ENCODE results near the gene TBC1D22B. TPM values are rescaled to one million over a fixed set of nuclear protein-coding genes. Genes with fewer than 3 reads are reported as not detected.
A peak's percentile ranks its signal among the peaks of the same experiment; 100 is the strongest.

The TBC1D22B gene
- total and polyA plus RNA-seq, 2 of the 13 experiments (the other 11 are each of a cell fraction or from before 2014, with no cell fraction given), result 9.7 to 12.9 TPM

DNA sequence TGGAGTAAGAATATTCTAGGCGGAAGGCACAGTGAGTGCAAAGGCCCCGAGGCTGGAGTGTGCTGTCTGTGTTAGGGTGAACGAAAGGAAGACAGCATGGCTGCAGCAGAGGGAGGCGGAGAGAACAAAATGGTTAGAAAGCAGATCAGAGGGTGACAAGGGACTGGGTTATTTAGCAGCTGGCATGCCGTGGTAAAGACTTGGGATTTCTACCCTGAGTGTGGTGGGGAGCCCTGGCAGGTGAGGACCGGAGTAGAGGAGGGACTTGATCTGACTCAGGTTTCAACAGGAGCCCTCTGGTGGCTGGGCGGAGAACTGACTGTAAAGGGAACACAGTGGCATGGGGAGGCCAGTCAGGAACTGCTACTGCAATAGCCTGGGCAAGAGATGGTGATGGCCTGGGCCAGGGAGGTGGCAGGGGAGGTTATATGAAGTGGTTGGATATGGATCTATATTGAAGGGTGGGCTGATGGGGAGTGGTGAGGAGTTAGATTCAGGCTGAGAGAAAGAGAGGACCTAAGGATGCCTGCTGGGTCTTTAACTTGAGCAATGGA lies 49.6 kb upstream of the TBC1D22B start (continued):
- TF ChIP-seq NFKBIZ (CRISPR knock-in tag; IDR thresholded peaks at IDR 0.05) (no peak), MTERF4 (CRISPR knock-in tag; IDR thresholded peaks at IDR 0.05) (peak; percentile 71; the same call in 1 of the 2 replicates), ZNF205 (CRISPR knock-in tag; IDR thresholded peaks at IDR 0.05) (no peak), PAX8 (CRISPR knock-in tag; IDR thresholded peaks at IDR 0.05; ENCODE audit: borderline replicate concordance) (no peak), MTF1 (CRISPR knock-in tag; IDR thresholded peaks at IDR 0.05) (no peak), MLLT10 (CRISPR knock-in tag; IDR thresholded peaks at IDR 0.05) (no peak), MBNL3 (CRISPR knock-in tag; conservative IDR thresholded peaks at IDR 0.05) (no peak), ZNF674 (CRISPR knock-in tag; IDR thresholded peaks at IDR 0.05; ENCODE audit: low read depth) (no peak), ZNF615 (CRISPR knock-in tag; IDR thresholded peaks at IDR 0.05; ENCODE audit: borderline replicate concordance) (no peak), STAT5B (CRISPR knock-in tag; IDR thresholded peaks at IDR 0.05) (no peak), LRRFIP1 (CRISPR knock-in tag; conservative IDR thresholded peaks at IDR 0.05) (no peak), SRSF4 (IDR thresholded peaks at IDR 0.05; ENCODE audit: low read depth, low read length, poor library complexity, severe bottlenecking) (no peak), CBFB (CRISPR knock-in tag; IDR thresholded peaks at IDR 0.05) (no peak), BATF2 (CRISPR knock-in tag; IDR thresholded peaks at IDR 0.05) (no peak), SATB2 (CRISPR knock-in tag; IDR thresholded peaks at IDR 0.05) (no peak), AHR (CRISPR knock-in tag; IDR thresholded peaks at IDR 0.05) (no peak; the same call in 1 of the 2 replicates), ZNF619 (CRISPR knock-in tag; IDR thresholded peaks at IDR 0.05) (peak; percentile 76; the same call in 1 of the 2 replicates), BHLHE40 (IDR thresholded peaks at IDR 0.05; ENCODE audit: low read length) (no peak), ZNF672 (CRISPR knock-in tag; IDR thresholded peaks at IDR 0.05) (no peak), ZNF331 (CRISPR knock-in tag; IDR thresholded peaks at IDR 0.05) (no peak), HNRNPL (IDR thresholded peaks at IDR 0.05; ENCODE audit: low read depth, low read length) (no peak), ZNF350 (CRISPR knock-in tag; IDR thresholded peaks at IDR 0.05; ENCODE audit: borderline replicate concordance, low read depth) (peak; percentile 29; the same call in 1 of the 2 replicates)
- TF ChIP-seq, protein P1, sequence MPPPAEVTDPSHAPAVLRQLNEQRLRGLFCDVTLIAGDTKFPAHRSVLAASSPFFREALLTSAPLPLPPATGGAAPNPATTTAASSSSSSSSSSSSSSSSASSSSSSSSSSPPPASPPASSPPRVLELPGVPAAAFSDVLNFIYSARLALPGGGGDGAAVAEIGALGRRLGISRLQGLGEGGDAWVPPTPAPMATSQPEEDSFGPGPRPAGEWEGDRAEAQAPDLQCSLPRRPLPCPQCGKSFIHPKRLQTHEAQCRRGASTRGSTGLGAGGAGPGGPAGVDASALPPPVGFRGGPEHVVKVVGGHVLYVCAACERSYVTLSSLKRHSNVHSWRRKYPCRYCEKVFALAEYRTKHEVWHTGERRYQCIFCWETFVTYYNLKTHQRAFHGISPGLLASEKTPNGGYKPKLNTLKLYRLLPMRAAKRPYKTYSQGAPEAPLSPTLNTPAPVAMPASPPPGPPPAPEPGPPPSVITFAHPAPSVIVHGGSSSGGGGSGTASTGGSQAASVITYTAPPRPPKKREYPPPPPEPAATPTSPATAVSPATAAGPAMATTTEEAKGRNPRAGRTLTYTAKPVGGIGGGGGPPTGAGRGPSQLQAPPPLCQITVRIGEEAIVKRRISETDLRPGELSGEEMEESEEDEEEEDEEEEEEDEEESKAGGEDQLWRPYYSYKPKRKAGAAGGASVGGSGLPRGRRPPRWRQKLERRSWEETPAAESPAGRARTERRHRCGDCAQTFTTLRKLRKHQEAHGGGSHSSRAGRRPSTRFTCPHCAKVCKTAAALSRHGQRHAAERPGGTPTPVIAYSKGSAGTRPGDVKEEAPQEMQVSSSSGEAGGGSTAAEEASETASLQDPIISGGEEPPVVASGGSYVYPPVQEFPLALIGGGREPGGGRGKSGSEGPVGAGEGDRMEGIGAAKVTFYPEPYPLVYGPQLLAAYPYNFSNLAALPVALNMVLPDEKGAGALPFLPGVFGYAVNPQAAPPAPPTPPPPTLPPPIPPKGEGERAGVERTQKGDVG (CRISPR knock-in tag; IDR thresholded peaks at IDR 0.05; ENCODE audit: borderline replicate concordance), result peak; percentile 40; the same call in 1 of the 2 replicates
- TF ChIP-seq, protein P2, sequence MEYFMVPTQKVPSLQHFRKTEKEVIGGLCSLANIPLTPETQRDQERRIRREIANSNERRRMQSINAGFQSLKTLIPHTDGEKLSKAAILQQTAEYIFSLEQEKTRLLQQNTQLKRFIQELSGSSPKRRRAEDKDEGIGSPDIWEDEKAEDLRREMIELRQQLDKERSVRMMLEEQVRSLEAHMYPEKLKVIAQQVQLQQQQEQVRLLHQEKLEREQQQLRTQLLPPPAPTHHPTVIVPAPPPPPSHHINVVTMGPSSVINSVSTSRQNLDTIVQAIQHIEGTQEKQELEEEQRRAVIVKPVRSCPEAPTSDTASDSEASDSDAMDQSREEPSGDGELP (IDR thresholded peaks at IDR 0.05; ENCODE audit: borderline replicate concordance, low read depth), result peak; percentile 30; the same call in 1 of the 2 replicates

All from HepG2 (cell line).